Right renal pelvis (tissue), 4 donors: ENCODE measurements around the gene DCAF15. TPM values are rescaled to one million over a fixed set of nuclear protein-coding genes. Genes with fewer than 3 reads are reported as not detected.

Source experiments
- DNase-seq, 4 donors: peaks; one replicate each; pipeline ENCODE4 v3.0.0-alpha.2; 2013; ENCODE audit warnings: low read depth in 4 of 4, low spot score in 3 of 4, missing footprints in 1 of 4
- polyA plus RNA-seq, 4 donors: library from polyadenylated mRNA; unstranded; fragments of 120-200 nt; gene quantifications; one replicate each; pipeline ENCODE4 v1.2.1, GENCODE V29; 2013; ENCODE audit not compliant: insufficient read length in 4 of 4

DCAF15 gene
- polyA plus RNA-seq, 4 donors = 33.3 to 41.3 (median 36.2) TPM

- no peak for DNase-seq
Measured at GRCh38 chr19:14006766-14007562, 54.7 kb downstream of the DCAF15 start.

Other genes with a start within 250 kb of the DCAF15 start
- 10 to 100 TPM; 18.2 to 32.1 (median 25.8) TPM for gene MRI1, start 188.0 kb upstream of the DCAF15 start, polyA plus RNA-seq
- 100 to 1,000 TPM; 115 to 132 (median 124) TPM for gene C19orf53, start 178.1 kb upstream of the DCAF15 start, polyA plus RNA-seq
- gene ZSWIM4, start 157.1 kb upstream of the DCAF15 start, polyA plus RNA-seq = 10 to 100 TPM in 1 of 4 donors, 1 to 10 TPM in 3; 6.8 to 11.6 (median 8.5) TPM
- 1 to 10 TPM; 1.6 to 2.1 (median 1.8) TPM for gene NANOS3, start 75.4 kb upstream of the DCAF15 start, polyA plus RNA-seq
- 1 to 10 TPM; 4.8 to 6.6 (median 5.0) TPM for gene BRME1, start 46.4 kb upstream of the DCAF15 start, polyA plus RNA-seq
- 10 to 100 TPM; 23.9 to 30.4 (median 27.6) TPM for gene CC2D1A, start 46.3 kb upstream of the DCAF15 start, polyA plus RNA-seq
- 1 to 10 TPM in 2 of 4 donors, under 1 TPM in 2; 0.84 to 1.6 (median 1.1) TPM for gene PODNL1, start 14.1 kb upstream of the DCAF15 start, polyA plus RNA-seq
- gene RFX1, start 53.8 kb downstream of the DCAF15 start, polyA plus RNA-seq = 10 to 100 TPM in 3 of 4 donors, 1 to 10 TPM in 1; 9.5 to 15.8 (median 11.6) TPM
- not detected for gene RLN3, start 75.6 kb downstream of the DCAF15 start, polyA plus RNA-seq
- 1 to 10 TPM; 6.5 to 8.2 (median 7.3) TPM for gene IL27RA, start 79.3 kb downstream of the DCAF15 start, polyA plus RNA-seq
- gene PALM3, start 109.6 kb downstream of the DCAF15 start, polyA plus RNA-seq = 10 to 100 TPM; 19.0 to 27.1 (median 21.5) TPM
- 1 to 10 TPM; 6.7 to 9.2 (median 7.6) TPM for gene MISP3, start 120.3 kb downstream of the DCAF15 start, polyA plus RNA-seq
- gene C19orf67, start 133.3 kb downstream of the DCAF15 start, polyA plus RNA-seq = under 1 TPM in 1 of 4 donors, not detected in 3; 0.10 TPM
- gene SAMD1, start 138.2 kb downstream of the DCAF15 start, polyA plus RNA-seq = 10 to 100 TPM; 38.8 to 59.8 (median 42.3) TPM
- 100 to 1,000 TPM in 2 of 4 donors, 10 to 100 TPM in 2; 89.9 to 107 (median 98.6) TPM for gene PRKACA, start 165.3 kb downstream of the DCAF15 start, polyA plus RNA-seq
- gene ASF1B, start 184.1 kb downstream of the DCAF15 start, polyA plus RNA-seq = 10 to 100 TPM; 17.5 to 22.7 (median 20.4) TPM